Measurements from ENCODE around the gene ANO6. TPM values are rescaled to one million over a fixed set of nuclear protein-coding genes. Genes with fewer than 3 reads are reported as not detected.

ANO6 gene
- total and polyA plus RNA-seq, 8 donors = 4.4 to 78.8 (median 21.9) TPM

DNA sequence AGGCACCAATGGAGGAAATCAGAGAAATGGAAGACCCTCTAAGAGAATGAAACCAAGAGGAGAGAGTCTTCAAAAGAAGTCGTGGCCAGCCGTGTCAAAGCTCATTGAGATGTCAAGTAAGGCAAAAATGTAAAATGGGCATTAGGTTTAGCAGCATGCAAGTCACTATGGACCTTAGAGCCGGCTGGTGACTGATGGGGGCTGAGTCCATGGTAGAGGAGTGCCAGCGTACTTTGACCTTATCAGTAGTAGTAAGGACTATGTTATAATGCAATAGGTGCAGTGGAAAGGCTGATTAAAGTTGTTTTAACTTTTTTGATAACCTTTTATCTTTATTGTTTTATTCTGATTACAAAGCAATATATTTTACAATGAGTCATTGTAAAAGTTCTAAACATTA, 66.5 kb downstream of the ANO6 start:
- no peak overlapping the region for H3K27ac ChIP-seq
- no peak for DNase-seq
- no peaks in the 10 kb centered on the region for H3K27me3 ChIP-seq

DNA sequence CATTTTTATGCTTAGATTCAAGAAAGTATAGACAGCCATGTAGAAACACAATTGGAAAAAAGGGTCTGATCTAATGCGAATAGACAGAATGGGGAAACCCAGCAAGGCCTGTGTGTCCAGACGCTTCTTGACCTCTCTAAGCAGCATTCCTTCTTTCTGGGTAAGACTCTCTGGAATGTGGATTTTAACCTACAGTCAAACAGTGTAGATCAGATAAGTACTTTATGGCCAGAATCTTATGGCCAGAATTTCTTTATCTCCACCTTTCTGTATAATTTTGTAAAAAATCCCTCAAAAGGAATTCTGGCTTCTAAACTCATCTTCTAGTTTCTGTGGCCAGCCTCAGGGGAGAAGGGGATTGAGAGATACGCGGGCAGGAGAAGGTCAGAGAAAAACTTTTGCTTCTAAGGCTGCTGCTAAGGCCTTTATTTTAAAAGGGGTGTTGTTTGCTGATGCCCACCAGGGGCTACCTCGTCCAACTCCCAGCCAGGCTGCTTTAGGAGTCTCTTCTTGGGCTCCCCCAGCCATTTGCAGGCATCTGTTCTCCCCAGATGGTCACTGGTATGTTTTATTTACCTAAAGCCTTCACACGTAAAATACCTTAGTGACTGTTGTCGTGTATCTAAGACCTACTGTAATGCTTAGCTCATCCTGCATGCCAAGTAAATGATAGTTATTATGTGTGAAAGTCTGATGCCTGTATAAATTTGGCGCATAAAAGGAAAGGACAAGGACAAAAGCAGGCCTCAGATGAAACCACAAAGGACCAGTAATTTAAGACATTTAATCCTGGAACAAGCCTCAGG, 68.4 kb downstream of the ANO6 start:
- Histone ChIP-seq H3K27ac (peak overlapping the region in 1 of 5 donors; percentile 25), H3K27me3 (no peaks in the 10 kb centered on the region), H3K4me1 (peaks cover 6 to 49% (median 23%) of the 10 kb centered on the region in 4 donors), H3K9me3 (no peaks in the 10 kb centered on the region), H3K36me3 (no peaks in the 10 kb centered on the region), H3K4me3 (no peak overlapping the region)
- intact Hi-C loops (cut with DNase I; ENCODE audit: low total_unique reads) = no loop called here
- no peak for TF ChIP-seq POLR2AphosphoS5 (IDR thresholded peaks at IDR 0.05)
- TF ChIP-seq, protein P1, sequence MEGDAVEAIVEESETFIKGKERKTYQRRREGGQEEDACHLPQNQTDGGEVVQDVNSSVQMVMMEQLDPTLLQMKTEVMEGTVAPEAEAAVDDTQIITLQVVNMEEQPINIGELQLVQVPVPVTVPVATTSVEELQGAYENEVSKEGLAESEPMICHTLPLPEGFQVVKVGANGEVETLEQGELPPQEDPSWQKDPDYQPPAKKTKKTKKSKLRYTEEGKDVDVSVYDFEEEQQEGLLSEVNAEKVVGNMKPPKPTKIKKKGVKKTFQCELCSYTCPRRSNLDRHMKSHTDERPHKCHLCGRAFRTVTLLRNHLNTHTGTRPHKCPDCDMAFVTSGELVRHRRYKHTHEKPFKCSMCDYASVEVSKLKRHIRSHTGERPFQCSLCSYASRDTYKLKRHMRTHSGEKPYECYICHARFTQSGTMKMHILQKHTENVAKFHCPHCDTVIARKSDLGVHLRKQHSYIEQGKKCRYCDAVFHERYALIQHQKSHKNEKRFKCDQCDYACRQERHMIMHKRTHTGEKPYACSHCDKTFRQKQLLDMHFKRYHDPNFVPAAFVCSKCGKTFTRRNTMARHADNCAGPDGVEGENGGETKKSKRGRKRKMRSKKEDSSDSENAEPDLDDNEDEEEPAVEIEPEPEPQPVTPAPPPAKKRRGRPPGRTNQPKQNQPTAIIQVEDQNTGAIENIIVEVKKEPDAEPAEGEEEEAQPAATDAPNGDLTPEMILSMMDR (IDR thresholded peaks at IDR 0.05) = no peak
- TF ChIP-seq POLR2A (IDR thresholded peaks at IDR 0.05) = no peak
- TF ChIP-seq EP300 (IDR thresholded peaks at IDR 0.05) = no peak
- DNase-seq = peak in 1 of 2 donors; percentile 35
- 47 to 63% (median 54%) methylated on average over 8 of the region's 8 CpGs for WGBS, 5 donors

More for the DNA sequence above, 66.5 kb downstream of the ANO6 start:
- intact Hi-C loops (cut with DNase I; ENCODE audit: low total_unique reads) = no loop called here
- Histone ChIP-seq H3K4me3 (no peak overlapping the region), H3K9me3 (no peaks in the 10 kb centered on the region), H3K36me3 (no peaks in the 10 kb centered on the region), H3K4me1 (peaks cover 6 to 49% (median 23%) of the 10 kb centered on the region in 4 donors)
- TF ChIP-seq POLR2AphosphoS5 (IDR thresholded peaks at IDR 0.05) (no peak), POLR2A (IDR thresholded peaks at IDR 0.05) (no peak), EP300 (IDR thresholded peaks at IDR 0.05) (no peak)
- TF ChIP-seq, protein P1 (IDR thresholded peaks at IDR 0.05) = no peak
- WGBS, 5 donors = 64 to 75% (median 68%) methylated on average over 4 of the region's 4 CpGs

DNA sequence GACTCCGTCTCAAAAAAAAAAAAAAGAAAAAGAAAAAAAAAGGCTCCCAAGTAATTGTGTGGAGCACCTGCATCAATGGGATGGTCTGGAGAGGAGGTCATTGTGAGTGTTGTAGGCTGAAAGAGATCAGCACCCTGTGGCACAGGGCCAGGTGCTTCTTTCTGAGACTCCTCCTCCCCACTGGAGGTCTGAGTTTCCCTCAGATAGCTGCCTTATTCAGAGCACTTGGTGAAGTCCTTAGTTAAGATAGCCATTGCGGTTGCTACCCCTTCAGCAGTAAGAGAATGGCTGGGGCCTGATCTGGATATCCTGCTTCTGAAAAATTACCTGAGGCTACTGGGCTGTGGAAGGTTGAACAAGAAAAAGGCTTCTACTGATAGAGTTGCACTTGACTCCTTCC, 69.8 kb downstream of the ANO6 start:
- intact Hi-C loops (cut with DNase I; ENCODE audit: low total_unique reads) = no loop called here
- no peak overlapping the region for H3K27ac ChIP-seq
- no peak overlapping the region for H3K4me3 ChIP-seq
- WGBS, 5 donors = 78 to 100% (median 92%) methylated on average over 2 of the region's 2 CpGs
- no peaks in the 10 kb centered on the region for H3K36me3 ChIP-seq
- peaks cover 6 to 49% (median 23%) of the 10 kb centered on the region in 4 donors for H3K4me1 ChIP-seq
- H3K27me3 ChIP-seq = no peaks in the 10 kb centered on the region
- no peak for DNase-seq
- H3K9me3 ChIP-seq = no peaks in the 10 kb centered on the region
- TF ChIP-seq POLR2A (IDR thresholded peaks at IDR 0.05) (no peak), EP300 (IDR thresholded peaks at IDR 0.05) (no peak), POLR2AphosphoS5 (IDR thresholded peaks at IDR 0.05) (no peak)
- TF ChIP-seq, protein P1 (IDR thresholded peaks at IDR 0.05) = no peak

DNA sequence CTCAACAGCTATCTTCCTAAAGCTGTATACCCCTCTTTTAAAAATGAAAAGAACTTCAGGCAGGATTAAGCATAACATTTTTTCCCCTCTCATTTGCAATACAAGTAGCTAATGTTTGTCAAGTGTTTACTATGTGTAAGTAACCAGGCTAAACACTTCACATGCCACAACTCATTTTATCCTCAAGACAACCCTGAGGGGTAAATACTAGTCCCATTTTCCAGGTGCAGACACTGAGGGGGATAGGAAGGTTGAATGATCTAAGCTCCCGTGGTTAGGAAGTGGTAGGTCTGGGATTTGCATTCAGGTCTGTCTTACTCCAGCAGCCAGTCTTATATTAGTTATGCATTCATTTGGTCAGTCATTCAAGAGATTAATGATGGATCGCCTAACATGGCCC, 70.7 kb downstream of the ANO6 start:
- H3K27ac ChIP-seq = no peak overlapping the region
- intact Hi-C loops (cut with DNase I; ENCODE audit: low total_unique reads) = no loop called here
- H3K27me3 ChIP-seq = no peaks in the 10 kb centered on the region
- H3K36me3 ChIP-seq = no peaks in the 10 kb centered on the region
- H3K4me3 ChIP-seq = no peak overlapping the region
- no peaks in the 10 kb centered on the region for H3K9me3 ChIP-seq
- 91 to 98% (median 96%) methylated on average over 2 of the region's 2 CpGs for WGBS, 5 donors
- peaks cover 6 to 49% (median 23%) of the 10 kb centered on the region in 4 donors for H3K4me1 ChIP-seq
- DNase-seq = no peak
- TF ChIP-seq POLR2AphosphoS5 (IDR thresholded peaks at IDR 0.05) = no peak
- no peak for TF ChIP-seq POLR2A (IDR thresholded peaks at IDR 0.05)
- TF ChIP-seq, protein P1 (IDR thresholded peaks at IDR 0.05) = no peak
- TF ChIP-seq EP300 (IDR thresholded peaks at IDR 0.05) = no peak
